HEK293 (cell line): ENCODE results near the gene DYNLT2.

Experiments
- BCL11A ChIP-seq: fragments of 450-650 bp; formaldehyde crosslinking; IDR thresholded peaks from 2 replicates; pipeline ENCODE4 v1.5.1; 2016; ENCODE audit warnings: low read depth, missing biosample characterization, missing genetic modification characterization
- INSM2 ChIP-seq: fragments of 450-650 bp; formaldehyde crosslinking; IDR thresholded peaks from 2 replicates; pipeline ENCODE4 v1.5.1; 2016; ENCODE audit warnings: missing biosample characterization, missing genetic modification characterization
- KLF17 ChIP-seq: fragments of 450-650 bp; formaldehyde crosslinking; IDR thresholded peaks from 2 replicates; pipeline ENCODE4 v1.5.1; 2016; ENCODE audit warnings: missing biosample characterization, missing genetic modification characterization
- KLF9 ChIP-seq: fragments of 450-650 bp; formaldehyde crosslinking; IDR thresholded peaks from 2 replicates; pipeline ENCODE4 v1.5.1; 2016; ENCODE audit warnings: missing biosample characterization, missing genetic modification characterization, low read depth
- PATZ1 ChIP-seq: fragments of 450-650 bp; formaldehyde crosslinking; IDR thresholded peaks from 2 replicates; pipeline ENCODE4 v1.5.1; 2016; ENCODE audit warnings: missing biosample characterization, missing genetic modification characterization
- ZBTB8A ChIP-seq: fragments of 450-650 bp; formaldehyde crosslinking; IDR thresholded peaks from 2 replicates; pipeline ENCODE4 v1.5.1; 2016; ENCODE audit warnings: missing biosample characterization, missing genetic modification characterization
- ZNF146 ChIP-seq: fragments of 450-650 bp; formaldehyde crosslinking; IDR thresholded peaks from 2 replicates; pipeline ENCODE4 v1.5.1; 2016; ENCODE audit warnings: missing biosample characterization, missing genetic modification characterization
- ZNF211 ChIP-seq: fragments of 450-650 bp; formaldehyde crosslinking; IDR thresholded peaks from 2 replicates; pipeline ENCODE4 v1.5.1; 2016; ENCODE audit warnings: low read depth, missing biosample characterization, missing genetic modification characterization
- ZNF404 ChIP-seq: fragments of 450-650 bp; formaldehyde crosslinking; IDR thresholded peaks from 2 replicates; pipeline ENCODE4 v1.5.1; 2017; ENCODE audit warnings: missing biosample characterization, missing genetic modification characterization
- ZNF423 ChIP-seq: fragments of 450-650 bp; formaldehyde crosslinking; IDR thresholded peaks from 2 replicates; pipeline ENCODE4 v1.5.1; 2016; ENCODE audit warnings: missing biosample characterization, missing genetic modification characterization
- ZNF560 ChIP-seq: fragments of 450-650 bp; formaldehyde crosslinking; IDR thresholded peaks from 2 replicates; pipeline ENCODE4 v1.5.1; 2017; ENCODE audit warnings: missing biosample characterization, missing genetic modification characterization, borderline replicate concordance
- ZNF624 ChIP-seq: fragments of 450-650 bp; formaldehyde crosslinking; IDR thresholded peaks from 2 replicates; pipeline ENCODE4 v1.5.1; 2017; ENCODE audit warnings: missing biosample characterization, missing genetic modification characterization
- ZNF629 ChIP-seq: fragments of 450-650 bp; formaldehyde crosslinking; IDR thresholded peaks from 2 replicates; pipeline ENCODE4 v1.5.1; 2017; ENCODE audit warnings: missing biosample characterization, missing genetic modification characterization
- ZNF658 ChIP-seq: fragments of 450-650 bp; formaldehyde crosslinking; IDR thresholded peaks from 2 replicates; pipeline ENCODE4; 2016; ENCODE audit warnings: missing biosample characterization, missing genetic modification characterization
- ZNF747 ChIP-seq: fragments of 450-650 bp; formaldehyde crosslinking; IDR thresholded peaks from 2 replicates; pipeline ENCODE4 v1.5.1; 2016; ENCODE audit warnings: missing biosample characterization, missing genetic modification characterization
- ZNF768 ChIP-seq: fragments of 450-650 bp; formaldehyde crosslinking; IDR thresholded peaks from 2 replicates; pipeline ENCODE4 v1.5.1; 2018; ENCODE audit warnings: missing biosample characterization, mild to moderate bottlenecking, missing genetic modification characterization
- ZNF792 ChIP-seq: fragments of 450-650 bp; formaldehyde crosslinking; IDR thresholded peaks from 2 replicates; pipeline ENCODE4 v1.5.1; 2016; ENCODE audit warnings: missing biosample characterization, missing genetic modification characterization
- ZNF830 ChIP-seq: fragments of 450-650 bp; IDR thresholded peaks from 2 replicates; pipeline ENCODE4 v1.5.0; 2018; ENCODE audit warnings: missing biosample characterization, missing genetic modification characterization, low read depth, mild to moderate bottlenecking, moderate library complexity
- ZSCAN30 ChIP-seq: fragments of 450-650 bp; IDR thresholded peaks from 2 replicates; pipeline ENCODE4 v1.5.1; 2018; ENCODE audit warnings: missing biosample characterization, mild to moderate bottlenecking, missing genetic modification characterization, moderate library complexity
- TF ChIP-seq, protein P1 (sequence below): fragments of 450-650 bp; formaldehyde crosslinking; conservative IDR thresholded peaks from 2 replicates; pipeline ENCODE4 v1.5.1; 2016; ENCODE audit warnings: low read depth, missing biosample characterization, missing genetic modification characterization
- TF ChIP-seq, protein P2 (sequence below): fragments of 450-650 bp; formaldehyde crosslinking; IDR thresholded peaks from 2 replicates; pipeline ENCODE4 v1.5.1; 2016; ENCODE audit warnings: missing biosample characterization, missing genetic modification characterization
- TF ChIP-seq, protein P3 (sequence below): fragments of 450-650 bp; formaldehyde crosslinking; IDR thresholded peaks from 2 replicates; pipeline ENCODE4 v1.5.1; 2016; ENCODE audit warnings: missing biosample characterization, missing genetic modification characterization
- TF ChIP-seq, protein P4 (sequence below): fragments of 450-650 bp; formaldehyde crosslinking; IDR thresholded peaks from 2 replicates; pipeline ENCODE4 v1.5.1; 2016; ENCODE audit warnings: missing biosample characterization, missing genetic modification characterization, low read depth

DYNLT2 gene

DNA sequence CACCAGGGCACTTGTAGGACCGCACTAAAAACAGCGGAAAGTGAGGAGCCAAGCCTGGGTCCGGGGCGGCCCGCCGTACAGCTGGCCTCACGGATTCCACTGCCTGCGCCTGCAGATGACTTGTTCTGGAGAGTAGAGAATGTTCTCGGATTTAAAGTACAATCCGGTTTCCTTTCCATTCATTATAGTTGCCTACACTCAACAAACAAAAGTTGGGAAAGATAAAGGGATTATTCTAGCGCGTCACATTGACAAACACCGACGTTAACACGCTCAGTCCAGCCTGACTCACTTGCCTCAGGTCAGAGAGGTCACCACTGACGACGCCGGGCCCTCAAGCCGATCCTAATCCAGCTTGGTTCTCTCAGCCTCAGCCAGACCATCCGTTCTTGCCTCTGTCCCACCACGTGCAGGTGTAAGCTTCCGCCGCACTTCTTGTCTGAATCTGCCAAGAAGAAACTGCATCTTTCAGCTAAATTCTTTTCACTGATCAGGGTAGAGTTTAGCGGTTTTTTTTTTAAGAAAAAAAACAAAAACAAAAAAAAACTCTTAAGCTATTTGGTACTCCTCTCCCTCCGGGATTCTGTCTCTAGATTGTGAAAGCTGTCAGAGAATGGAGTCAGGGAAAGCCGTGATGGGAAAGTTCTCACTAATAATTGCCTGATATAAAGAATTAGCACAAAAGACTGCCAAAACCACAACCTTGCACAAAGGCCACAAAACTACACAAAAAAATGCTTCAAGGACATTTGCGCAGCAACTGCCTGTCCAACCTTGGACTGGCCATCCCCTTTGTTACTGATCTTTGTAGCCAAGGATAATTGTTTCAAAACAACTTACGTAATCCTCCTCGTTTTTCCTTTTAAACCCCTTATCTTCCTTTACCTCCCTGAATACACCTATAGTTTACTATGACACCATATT is 26.0 kb downstream of the DYNLT2 start (continued):
- TF ChIP-seq, protein P1, sequence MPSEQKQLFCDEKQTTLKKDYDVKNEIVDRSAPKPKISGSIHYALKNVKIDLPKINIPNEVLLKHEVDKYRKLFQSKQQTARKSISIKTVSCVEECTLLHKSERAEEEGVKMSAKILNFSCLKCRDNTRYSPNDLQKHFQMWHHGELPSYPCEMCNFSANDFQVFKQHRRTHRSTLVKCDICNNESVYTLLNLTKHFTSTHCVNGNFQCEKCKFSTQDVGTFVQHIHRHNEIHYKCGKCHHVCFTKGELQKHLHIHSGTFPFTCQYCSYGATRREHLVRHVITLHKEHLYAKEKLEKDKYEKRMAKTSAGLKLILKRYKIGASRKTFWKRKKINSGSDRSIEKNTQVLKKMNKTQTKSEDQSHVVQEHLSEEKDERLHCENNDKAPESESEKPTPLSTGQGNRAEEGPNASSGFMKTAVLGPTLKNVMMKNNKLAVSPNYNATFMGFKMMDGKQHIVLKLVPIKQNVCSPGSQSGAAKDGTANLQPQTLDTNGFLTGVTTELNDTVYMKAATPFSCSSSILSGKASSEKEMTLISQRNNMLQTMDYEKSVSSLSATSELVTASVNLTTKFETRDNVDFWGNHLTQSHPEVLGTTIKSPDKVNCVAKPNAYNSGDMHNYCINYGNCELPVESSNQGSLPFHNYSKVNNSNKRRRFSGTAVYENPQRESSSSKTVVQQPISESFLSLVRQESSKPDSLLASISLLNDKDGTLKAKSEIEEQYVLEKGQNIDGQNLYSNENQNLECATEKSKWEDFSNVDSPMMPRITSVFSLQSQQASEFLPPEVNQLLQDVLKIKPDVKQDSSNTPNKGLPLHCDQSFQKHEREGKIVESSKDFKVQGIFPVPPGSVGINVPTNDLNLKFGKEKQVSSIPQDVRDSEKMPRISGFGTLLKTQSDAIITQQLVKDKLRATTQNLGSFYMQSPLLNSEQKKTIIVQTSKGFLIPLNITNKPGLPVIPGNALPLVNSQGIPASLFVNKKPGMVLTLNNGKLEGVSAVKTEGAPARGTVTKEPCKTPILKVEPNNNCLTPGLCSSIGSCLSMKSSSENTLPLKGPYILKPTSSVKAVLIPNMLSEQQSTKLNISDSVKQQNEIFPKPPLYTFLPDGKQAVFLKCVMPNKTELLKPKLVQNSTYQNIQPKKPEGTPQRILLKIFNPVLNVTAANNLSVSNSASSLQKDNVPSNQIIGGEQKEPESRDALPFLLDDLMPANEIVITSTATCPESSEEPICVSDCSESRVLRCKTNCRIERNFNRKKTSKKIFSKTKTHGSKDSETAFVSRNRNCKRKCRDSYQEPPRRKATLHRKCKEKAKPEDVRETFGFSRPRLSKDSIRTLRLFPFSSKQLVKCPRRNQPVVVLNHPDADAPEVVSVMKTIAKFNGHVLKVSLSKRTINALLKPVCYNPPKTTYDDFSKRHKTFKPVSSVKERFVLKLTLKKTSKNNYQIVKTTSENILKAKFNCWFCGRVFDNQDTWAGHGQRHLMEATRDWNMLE (tag by site-specific recombination) = no peak
- TF ChIP-seq ZNF404 (tag by site-specific recombination) = no peak
- no peak for TF ChIP-seq PATZ1
- TF ChIP-seq, protein P2, sequence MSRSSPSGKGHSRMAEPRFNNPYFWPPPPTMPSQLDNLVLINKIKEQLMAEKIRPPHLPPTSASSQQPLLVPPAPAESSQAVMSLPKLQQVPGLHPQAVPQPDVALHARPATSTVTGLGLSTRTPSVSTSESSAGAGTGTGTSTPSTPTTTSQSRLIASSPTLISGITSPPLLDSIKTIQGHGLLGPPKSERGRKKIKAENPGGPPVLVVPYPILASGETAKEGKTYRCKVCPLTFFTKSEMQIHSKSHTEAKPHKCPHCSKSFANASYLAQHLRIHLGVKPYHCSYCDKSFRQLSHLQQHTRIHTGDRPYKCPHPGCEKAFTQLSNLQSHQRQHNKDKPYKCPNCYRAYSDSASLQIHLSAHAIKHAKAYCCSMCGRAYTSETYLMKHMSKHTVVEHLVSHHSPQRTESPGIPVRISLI (tag by site-specific recombination) = peak; percentile 88
- TF ChIP-seq, protein P3, sequence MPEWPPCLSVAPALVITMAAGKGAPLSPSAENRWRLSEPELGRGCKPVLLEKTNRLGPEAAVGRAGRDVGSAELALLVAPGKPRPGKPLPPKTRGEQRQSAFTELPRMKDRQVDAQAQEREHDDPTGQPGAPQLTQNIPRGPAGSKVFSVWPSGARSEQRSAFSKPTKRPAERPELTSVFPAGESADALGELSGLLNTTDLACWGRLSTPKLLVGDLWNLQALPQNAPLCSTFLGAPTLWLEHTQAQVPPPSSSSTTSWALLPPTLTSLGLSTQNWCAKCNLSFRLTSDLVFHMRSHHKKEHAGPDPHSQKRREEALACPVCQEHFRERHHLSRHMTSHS (tag by site-specific recombination) = no peak
- TF ChIP-seq ZNF768 = no peak
- no peak for TF ChIP-seq ZNF146
- no peak for TF ChIP-seq ZNF658 (tag by site-specific recombination)
- TF ChIP-seq ZNF423 (tag by site-specific recombination) = no peak
- TF ChIP-seq ZBTB8A = peak; percentile 29; the same call in 1 of the 2 replicates
- TF ChIP-seq BCL11A (tag by site-specific recombination) = no peak
- no peak for TF ChIP-seq ZNF624 (tag by site-specific recombination)
- TF ChIP-seq KLF9 (tag by site-specific recombination) = no peak
- TF ChIP-seq ZNF792 (tag by site-specific recombination) = no peak
- TF ChIP-seq KLF17 (tag by site-specific recombination) = no peak
- TF ChIP-seq, protein P4, sequence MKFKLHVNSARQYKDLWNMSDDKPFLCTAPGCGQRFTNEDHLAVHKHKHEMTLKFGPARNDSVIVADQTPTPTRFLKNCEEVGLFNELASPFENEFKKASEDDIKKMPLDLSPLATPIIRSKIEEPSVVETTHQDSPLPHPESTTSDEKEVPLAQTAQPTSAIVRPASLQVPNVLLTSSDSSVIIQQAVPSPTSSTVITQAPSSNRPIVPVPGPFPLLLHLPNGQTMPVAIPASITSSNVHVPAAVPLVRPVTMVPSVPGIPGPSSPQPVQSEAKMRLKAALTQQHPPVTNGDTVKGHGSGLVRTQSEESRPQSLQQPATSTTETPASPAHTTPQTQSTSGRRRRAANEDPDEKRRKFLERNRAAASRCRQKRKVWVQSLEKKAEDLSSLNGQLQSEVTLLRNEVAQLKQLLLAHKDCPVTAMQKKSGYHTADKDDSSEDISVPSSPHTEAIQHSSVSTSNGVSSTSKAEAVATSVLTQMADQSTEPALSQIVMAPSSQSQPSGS (tag by site-specific recombination) = no peak
- TF ChIP-seq ZNF560 (tag by site-specific recombination) = no peak
- no peak for TF ChIP-seq ZNF211 (tag by site-specific recombination)
- TF ChIP-seq ZNF747 (tag by site-specific recombination) = no peak
- 0 out of 2 replicates have a peak, but pooled peaks have one; percentile 22 for TF ChIP-seq ZNF629
- TF ChIP-seq ZSCAN30 (tag by site-specific recombination) = 0 out of 2 replicates have a peak, but pooled peaks have one; percentile 2
- TF ChIP-seq ZNF830 (tag by site-specific recombination) = no peak
- TF ChIP-seq INSM2 (tag by site-specific recombination) = no peak
